Myocyte (in vitro differentiated cells): ENCODE results near the gene RABAC1. TPM values are rescaled to one million over a fixed set of nuclear protein-coding genes. Genes with fewer than 3 reads are reported as not detected.
"Not testable (repeated sequence)": the region's sequence is repeated elsewhere in the genome, so short reads cannot be mapped to it uniquely, and the experiment has no call there.

Experiments
- DNase-seq: peaks from one replicate; pipeline ENCODE4 v3.0.0-alpha.2; 2012; ENCODE audit warnings: low read depth
- total RNA-seq: library from RNA; depleted of rRNA; stranded (reverse); fragments of >200 nt; gene quantifications from 2 replicates; pipeline ENCODE4 v1.2.3, GENCODE V29; 2014

RABAC1 gene
- total RNA-seq, 1 donor from 2014 or later, result 117 TPM

- no peak for DNase-seq
Observed at GRCh38 chr19:41917676-41918075, 41.4 kb downstream of the RABAC1 start.

- DNase-seq, result no peak
Observed at GRCh38 chr19:41915776-41916414, 43.2 kb downstream of the RABAC1 start.

GRCh38 chr19:41915021-41915775, 43.9 kb downstream of the RABAC1 start:
- no peak for DNase-seq

GRCh38 chr19:41914424-41914834, 44.7 kb downstream of the RABAC1 start:
- DNase-seq, result not testable (repeated sequence)

GRCh38 chr19:41913538-41914423, 45.3 kb downstream of the RABAC1 start:
- no peak for DNase-seq

- no peak for DNase-seq
Observed at GRCh38 chr19:41912899-41913537, 46.1 kb downstream of the RABAC1 start.

- DNase-seq, result no peak
Observed at GRCh38 chr19:41911889-41912731, 47.0 kb downstream of the RABAC1 start.

- DNase-seq, result no peak
Observed at GRCh38 chr19:41910992-41911888, 47.9 kb downstream of the RABAC1 start.

GRCh38 chr19:41910240-41910991, 48.7 kb downstream of the RABAC1 start:
- no peak for DNase-seq

GRCh38 chr19:41909706-41910105, 49.4 kb downstream of the RABAC1 start:
- DNase-seq, result no peak

GRCh38 chr19:41908724-41909464, 50.2 kb downstream of the RABAC1 start:
- no peak for DNase-seq

GRCh38 chr19:41907994-41908615, 51.0 kb downstream of the RABAC1 start:
- no peak for DNase-seq

- DNase-seq, result no peak
Observed at GRCh38 chr19:41906916-41907680, 52.0 kb downstream of the RABAC1 start.
